Measurements from ENCODE around the gene ADAMTSL1. TPM values are rescaled to one million over a fixed set of nuclear protein-coding genes. Genes with fewer than 3 reads are reported as not detected.

ADAMTSL1 gene
- total RNA-seq, 1 experiment from 2014 or later: 0.94 TPM

DNA sequence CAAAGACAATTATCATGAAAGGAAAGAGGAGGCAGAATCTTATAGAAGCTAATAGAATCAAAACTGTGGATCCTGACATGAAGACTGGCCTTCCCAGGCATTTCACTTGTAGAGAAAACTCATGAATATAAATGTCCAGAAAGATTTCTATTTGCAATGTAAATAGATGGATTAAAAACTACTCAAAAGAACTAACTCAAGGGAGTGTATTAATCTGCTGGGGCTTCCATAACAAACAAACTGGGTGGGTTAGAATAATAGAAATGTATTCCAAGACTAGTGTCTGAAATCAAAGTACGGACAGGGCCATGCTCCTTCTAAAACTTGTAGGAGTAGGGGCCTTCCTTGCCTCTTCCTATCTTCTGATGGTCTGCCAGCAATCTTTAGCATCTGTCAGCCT lies 267.4 kb downstream of the ADAMTSL1 start:
- CTCF ChIA-PET: no interaction called here
- POLR2A ChIA-PET: no interaction called here
- H3K9me3 Mint-ChIP-seq: no peaks in the 10 kb centered on the region
- no peak overlapping the region for H3K27ac Mint-ChIP-seq
- H3K4me3 Mint-ChIP-seq: no peak overlapping the region
- ATAC-seq: no peak
- TF ChIP-seq FOXJ3 (CRISPR knock-in tag; IDR thresholded peaks at IDR 0.05; ENCODE audit: borderline replicate concordance): no peak
- TF ChIP-seq, protein P1, sequence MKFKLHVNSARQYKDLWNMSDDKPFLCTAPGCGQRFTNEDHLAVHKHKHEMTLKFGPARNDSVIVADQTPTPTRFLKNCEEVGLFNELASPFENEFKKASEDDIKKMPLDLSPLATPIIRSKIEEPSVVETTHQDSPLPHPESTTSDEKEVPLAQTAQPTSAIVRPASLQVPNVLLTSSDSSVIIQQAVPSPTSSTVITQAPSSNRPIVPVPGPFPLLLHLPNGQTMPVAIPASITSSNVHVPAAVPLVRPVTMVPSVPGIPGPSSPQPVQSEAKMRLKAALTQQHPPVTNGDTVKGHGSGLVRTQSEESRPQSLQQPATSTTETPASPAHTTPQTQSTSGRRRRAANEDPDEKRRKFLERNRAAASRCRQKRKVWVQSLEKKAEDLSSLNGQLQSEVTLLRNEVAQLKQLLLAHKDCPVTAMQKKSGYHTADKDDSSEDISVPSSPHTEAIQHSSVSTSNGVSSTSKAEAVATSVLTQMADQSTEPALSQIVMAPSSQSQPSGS (CRISPR knock-in tag; IDR thresholded peaks at IDR 0.05; ENCODE audit: borderline replicate concordance, low read depth): no peak
- no peak for TF ChIP-seq MLX (CRISPR knock-in tag; IDR thresholded peaks at IDR 0.05)
- TF ChIP-seq STAT6 (CRISPR knock-in tag; conservative IDR thresholded peaks at IDR 0.05; ENCODE audit: low read depth): no peak
- DNase-seq (ENCODE audit: low spot score): no peak
- no peaks in the 10 kb centered on the region for H3K36me3 Mint-ChIP-seq
- peaks cover 2% of the 10 kb centered on the region; the same call in 1 of the 2 replicates for H3K27me3 Mint-ChIP-seq (ENCODE audit: low read depth)
- H3K4me1 Mint-ChIP-seq: peaks cover 9% of the 10 kb centered on the region

DNA sequence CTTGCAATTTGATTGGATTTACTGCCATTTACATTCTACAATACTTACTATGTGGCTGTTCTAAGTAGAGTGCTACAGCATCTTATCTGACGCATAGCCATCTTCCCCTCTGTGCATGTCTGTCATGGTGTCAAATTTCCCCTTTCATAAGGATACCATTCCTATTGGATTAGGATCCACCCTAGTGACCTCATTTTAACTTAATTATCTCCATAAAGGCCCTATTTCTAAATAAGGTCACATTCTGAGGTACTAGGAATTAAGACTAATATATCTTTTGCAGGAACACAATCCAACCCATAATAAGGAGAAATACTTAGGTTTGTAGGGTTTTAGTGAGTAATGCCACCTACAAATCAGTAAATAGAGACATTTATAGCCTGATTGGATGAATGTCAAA lies 268.0 kb downstream of the ADAMTSL1 start:
- no peak for DNase-seq (ENCODE audit: low spot score)
- H3K27me3 Mint-ChIP-seq (ENCODE audit: low read depth): peaks cover 2% of the 10 kb centered on the region; the same call in 1 of the 2 replicates
- ChIA-PET CTCF (no interaction called here), POLR2A (no interaction called here)
- no peaks in the 10 kb centered on the region for H3K36me3 Mint-ChIP-seq
- H3K4me3 Mint-ChIP-seq: no peak overlapping the region
- peaks cover 9% of the 10 kb centered on the region for H3K4me1 Mint-ChIP-seq
- no peak overlapping the region for H3K27ac Mint-ChIP-seq
- ATAC-seq: peak; percentile 52; the same call in 1 of the 2 replicates
- no peaks in the 10 kb centered on the region for H3K9me3 Mint-ChIP-seq
- TF ChIP-seq NFYB (CRISPR knock-in tag; conservative IDR thresholded peaks at IDR 0.05; ENCODE audit: low read depth) (no peak), ZNF317 (CRISPR knock-in tag; IDR thresholded peaks at IDR 0.05; ENCODE audit: borderline replicate concordance, low read depth) (no peak), GTF2I (CRISPR knock-in tag; conservative IDR thresholded peaks at IDR 0.05) (no peak), ESRRA (CRISPR knock-in tag; IDR thresholded peaks at IDR 0.05; ENCODE audit: borderline replicate concordance) (no peak), FOXK1 (CRISPR knock-in tag; IDR thresholded peaks at IDR 0.05) (no peak), ZNF396 (CRISPR knock-in tag; IDR thresholded peaks at IDR 0.05; ENCODE audit: borderline replicate concordance) (no peak), ZSCAN18 (CRISPR knock-in tag; IDR thresholded peaks at IDR 0.05) (no peak), NR1H2 (CRISPR knock-in tag; IDR thresholded peaks at IDR 0.05) (no peak), ARID4B (CRISPR knock-in tag; IDR thresholded peaks at IDR 0.05; ENCODE audit: borderline replicate concordance) (no peak), CBFB (CRISPR knock-in tag; IDR thresholded peaks at IDR 0.05; ENCODE audit: low read depth) (no peak), FOXP1 (CRISPR knock-in tag; IDR thresholded peaks at IDR 0.05; ENCODE audit: borderline replicate concordance) (no peak), USF2 (CRISPR knock-in tag; IDR thresholded peaks at IDR 0.05) (no peak)
- TF ChIP-seq, protein P2, sequence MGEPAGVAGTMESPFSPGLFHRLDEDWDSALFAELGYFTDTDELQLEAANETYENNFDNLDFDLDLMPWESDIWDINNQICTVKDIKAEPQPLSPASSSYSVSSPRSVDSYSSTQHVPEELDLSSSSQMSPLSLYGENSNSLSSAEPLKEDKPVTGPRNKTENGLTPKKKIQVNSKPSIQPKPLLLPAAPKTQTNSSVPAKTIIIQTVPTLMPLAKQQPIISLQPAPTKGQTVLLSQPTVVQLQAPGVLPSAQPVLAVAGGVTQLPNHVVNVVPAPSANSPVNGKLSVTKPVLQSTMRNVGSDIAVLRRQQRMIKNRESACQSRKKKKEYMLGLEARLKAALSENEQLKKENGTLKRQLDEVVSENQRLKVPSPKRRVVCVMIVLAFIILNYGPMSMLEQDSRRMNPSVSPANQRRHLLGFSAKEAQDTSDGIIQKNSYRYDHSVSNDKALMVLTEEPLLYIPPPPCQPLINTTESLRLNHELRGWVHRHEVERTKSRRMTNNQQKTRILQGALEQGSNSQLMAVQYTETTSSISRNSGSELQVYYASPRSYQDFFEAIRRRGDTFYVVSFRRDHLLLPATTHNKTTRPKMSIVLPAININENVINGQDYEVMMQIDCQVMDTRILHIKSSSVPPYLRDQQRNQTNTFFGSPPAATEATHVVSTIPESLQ (CRISPR knock-in tag; IDR thresholded peaks at IDR 0.05): no peak
- TF ChIP-seq, protein P3, sequence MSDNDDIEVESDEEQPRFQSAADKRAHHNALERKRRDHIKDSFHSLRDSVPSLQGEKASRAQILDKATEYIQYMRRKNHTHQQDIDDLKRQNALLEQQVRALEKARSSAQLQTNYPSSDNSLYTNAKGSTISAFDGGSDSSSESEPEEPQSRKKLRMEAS (CRISPR knock-in tag; IDR thresholded peaks at IDR 0.05): no peak
- TF ChIP-seq, protein P4, sequence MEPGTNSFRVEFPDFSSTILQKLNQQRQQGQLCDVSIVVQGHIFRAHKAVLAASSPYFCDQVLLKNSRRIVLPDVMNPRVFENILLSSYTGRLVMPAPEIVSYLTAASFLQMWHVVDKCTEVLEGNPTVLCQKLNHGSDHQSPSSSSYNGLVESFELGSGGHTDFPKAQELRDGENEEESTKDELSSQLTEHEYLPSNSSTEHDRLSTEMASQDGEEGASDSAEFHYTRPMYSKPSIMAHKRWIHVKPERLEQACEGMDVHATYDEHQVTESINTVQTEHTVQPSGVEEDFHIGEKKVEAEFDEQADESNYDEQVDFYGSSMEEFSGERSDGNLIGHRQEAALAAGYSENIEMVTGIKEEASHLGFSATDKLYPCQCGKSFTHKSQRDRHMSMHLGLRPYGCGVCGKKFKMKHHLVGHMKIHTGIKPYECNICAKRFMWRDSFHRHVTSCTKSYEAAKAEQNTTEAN (CRISPR knock-in tag; IDR thresholded peaks at IDR 0.05): no peak
